Fibroblast of skin of back (primary cell): ENCODE data around the gene ADAMTS17.
"Not testable (repeated sequence)": the region's sequence is repeated elsewhere in the genome, so short reads cannot be mapped to it uniquely, and the experiment has no call there.

ENCODE experiments used
- DNase-seq: peaks from one replicate; pipeline ENCODE4 v3.0.0-alpha.2; 2013

The ADAMTS17 gene

GRCh38 chr15:100103828-100104227 lies 237.9 kb downstream of the ADAMTS17 start:
- no peak for DNase-seq

DNA sequence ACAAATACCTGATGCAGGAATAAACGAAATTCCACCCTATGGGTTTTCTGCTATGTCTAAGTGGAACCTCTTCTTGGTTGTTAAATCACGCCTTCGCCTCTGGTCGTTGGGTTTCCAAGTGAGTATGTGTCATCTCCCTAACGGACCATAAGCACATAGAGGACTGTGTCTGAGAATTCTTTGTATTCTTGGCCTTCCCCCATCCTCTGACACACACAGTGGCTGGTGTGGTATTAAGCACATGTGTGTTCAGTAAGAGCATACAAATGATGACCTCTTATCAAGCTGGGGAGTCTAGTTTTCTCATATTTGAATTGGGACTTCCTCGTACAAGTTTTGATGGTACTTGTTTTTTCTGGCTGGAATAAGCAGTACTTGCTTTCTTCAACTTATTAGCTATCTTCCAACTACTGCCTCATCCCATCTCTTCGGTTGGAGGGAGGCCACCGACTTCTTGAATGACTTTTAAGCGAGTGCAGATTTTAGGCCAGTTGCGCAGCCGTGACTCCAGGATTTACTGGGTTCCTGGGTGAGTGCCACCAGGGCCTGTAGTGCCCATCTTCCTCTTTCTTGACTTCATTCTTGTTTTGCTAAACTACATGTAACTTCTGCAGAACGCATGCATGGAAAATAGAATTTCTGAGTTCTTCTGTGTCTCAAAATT lies 240.2 kb downstream of the ADAMTS17 start:
- no peak for DNase-seq

GRCh38 chr15:100100926-100101325 lies 240.8 kb downstream of the ADAMTS17 start:
- no peak for DNase-seq

DNA sequence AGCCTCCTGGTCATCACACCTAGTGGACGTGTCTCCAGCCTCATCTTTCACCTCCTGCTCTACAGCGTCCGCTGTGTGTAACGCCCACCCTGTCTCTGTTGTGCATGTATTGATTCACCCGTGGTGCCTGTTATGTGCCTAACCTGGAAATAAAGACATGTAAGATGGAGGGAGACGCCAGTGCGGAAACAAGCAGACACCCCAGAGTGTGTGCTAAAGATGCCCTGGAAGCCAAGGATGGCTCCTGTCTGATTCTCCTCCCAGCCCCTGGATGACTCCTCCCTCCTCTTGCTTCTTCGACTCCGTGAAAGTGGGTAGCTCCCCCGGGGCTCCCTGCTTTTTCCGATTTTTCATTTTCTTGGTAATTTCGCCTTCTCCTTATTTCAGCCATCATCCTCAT lies 241.8 kb downstream of the ADAMTS17 start:
- no peak for DNase-seq

DNA sequence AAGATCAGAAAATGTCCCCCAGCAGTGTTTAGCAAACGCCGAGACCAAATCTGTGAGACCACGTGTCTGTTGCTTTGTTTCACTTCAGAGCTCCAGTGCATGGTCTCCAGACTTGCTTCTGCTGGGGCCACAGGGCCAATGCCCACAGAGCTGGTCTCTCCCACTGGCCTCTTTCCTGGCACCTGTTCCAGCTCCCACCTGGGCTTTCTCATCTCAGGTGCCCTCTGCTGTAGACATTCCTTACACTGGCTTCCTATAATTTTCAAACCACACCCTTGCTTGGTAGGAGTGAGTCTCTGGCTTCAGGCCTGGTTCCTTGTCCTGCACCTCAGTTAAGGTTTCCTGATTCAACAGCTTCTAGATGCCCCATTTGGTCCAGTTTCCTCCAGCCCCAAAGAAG lies 243.1 kb downstream of the ADAMTS17 start:
- no peak for DNase-seq

GRCh38 chr15:100097342-100098127 lies 244.2 kb downstream of the ADAMTS17 start:
- DNase-seq: no peak

- DNase-seq: no peak
Observed at GRCh38 chr15:100096700-100097099, 245.1 kb downstream of the ADAMTS17 start.

GRCh38 chr15:100096248-100096600 lies 245.6 kb downstream of the ADAMTS17 start:
- no peak for DNase-seq

DNA sequence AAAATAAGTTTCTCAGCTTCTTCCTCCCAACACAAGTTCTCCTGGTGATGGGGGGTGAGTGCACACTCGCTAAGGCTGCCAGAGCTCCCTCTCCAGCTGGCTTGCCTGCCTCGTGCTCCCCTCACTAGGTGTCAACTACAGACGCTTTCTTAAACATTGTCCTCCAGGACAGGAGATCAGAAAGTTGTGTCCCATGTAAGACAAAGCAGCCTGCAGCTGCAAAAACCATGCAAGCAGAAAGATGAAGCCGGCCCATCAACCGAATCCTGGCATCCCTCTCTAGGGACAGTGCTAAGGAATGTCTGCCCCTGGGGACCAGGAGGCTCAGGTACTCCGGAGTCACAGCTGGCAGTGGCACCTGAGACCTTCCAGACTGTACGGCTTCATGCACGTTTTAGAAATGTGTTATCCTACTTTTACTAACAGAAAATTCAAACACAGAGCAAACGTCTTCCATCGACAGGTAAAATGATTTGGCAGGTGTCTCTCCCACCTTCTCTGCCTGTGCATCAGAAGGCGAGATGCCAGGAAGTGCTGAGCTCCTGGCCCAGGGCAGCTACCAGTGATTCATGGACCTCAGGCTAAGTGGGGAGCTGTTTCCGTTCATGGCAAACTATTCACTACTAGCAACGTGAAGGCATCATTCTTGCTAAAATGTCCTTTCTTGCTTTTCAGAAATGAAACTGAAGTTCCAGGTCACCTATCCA lies 246.1 kb downstream of the ADAMTS17 start:
- DNase-seq: no peak

GRCh38 chr15:100094127-100094510 lies 247.7 kb downstream of the ADAMTS17 start:
- DNase-seq: no peak

DNA sequence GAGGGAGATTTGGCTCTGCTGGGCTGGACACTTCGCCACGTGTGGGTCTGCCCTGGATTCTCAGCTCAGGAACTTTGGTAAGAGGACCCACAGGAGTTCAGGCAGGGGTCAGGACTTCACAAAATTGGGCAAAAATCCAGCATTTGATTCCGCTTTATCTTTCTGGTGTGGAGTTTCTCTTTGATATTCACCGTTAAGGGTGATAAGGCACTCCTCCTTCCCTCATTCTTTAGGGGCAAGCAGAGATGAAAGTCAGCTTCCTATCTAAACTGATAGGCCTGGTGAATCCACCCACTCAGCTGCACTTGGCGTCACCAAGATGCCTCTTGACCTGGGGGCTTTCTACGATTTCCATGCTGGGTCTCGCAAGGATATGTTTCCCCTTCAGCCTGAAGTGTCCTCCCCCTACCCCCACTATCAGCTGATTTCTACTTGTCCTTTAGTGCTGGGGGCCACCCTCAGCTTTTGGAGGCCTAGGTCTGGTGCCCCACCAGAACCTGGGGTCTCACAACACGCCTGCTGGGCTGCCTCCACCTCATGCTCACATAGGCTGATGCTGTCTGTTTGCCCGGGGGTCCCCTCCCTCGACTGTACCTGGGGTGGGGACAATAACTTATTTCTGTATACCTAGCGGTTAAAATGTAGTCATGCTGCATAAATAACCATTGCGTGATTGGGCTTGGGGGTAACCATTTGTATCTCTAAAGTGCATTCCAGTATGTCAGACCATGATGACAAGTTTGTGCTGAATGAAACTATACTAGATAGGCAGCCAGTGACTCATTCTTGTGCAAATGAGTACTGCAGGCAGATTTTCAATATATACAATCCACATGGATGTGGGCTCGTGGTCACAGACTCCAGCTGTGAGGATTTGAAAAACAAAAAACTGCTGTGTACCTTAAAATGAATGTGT lies 248.3 kb downstream of the ADAMTS17 start:
- peak; percentile 83 for DNase-seq

DNA sequence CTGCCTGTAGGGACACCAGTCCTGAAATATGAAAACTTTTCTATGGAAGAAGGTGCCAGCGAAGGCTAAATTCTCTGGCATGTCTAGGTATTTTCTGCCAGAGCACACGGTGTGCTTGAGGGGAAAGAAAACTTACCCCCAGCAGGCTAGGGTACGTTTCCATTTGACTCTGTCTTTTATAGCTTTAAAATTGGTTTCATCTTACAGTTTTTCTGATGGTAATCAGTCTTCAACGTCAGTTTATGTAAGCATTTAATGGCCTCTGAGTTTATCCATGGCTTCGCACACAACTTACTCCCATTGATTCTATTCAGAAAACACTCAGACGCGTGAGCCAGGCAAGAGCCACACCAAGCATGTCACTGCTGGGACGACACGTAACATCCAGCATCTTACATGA lies 249.7 kb downstream of the ADAMTS17 start:
- no peak for DNase-seq

DNA sequence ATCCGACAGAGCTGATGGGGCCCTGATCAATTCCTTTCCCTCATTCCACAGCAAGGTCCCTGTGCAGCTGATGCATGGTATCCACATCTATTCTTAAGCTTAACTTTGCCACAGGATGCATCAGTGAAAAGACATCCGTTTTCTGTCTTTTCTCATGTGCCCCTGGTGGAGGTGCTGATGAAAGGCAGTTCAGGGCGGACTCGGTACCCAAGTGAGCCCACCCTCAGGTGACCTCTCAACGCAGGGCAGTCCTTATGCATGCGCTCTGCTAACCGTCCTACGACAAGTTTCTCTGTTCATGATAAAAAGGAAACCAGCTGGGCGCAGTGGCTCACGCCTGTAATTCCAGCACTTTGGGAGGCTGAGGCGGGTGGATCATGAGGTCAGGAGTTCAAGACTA lies 251.4 kb downstream of the ADAMTS17 start:
- DNase-seq: no peak

GRCh38 chr15:100084042-100084821 lies 257.5 kb downstream of the ADAMTS17 start:
- not testable (repeated sequence) for DNase-seq

DNA sequence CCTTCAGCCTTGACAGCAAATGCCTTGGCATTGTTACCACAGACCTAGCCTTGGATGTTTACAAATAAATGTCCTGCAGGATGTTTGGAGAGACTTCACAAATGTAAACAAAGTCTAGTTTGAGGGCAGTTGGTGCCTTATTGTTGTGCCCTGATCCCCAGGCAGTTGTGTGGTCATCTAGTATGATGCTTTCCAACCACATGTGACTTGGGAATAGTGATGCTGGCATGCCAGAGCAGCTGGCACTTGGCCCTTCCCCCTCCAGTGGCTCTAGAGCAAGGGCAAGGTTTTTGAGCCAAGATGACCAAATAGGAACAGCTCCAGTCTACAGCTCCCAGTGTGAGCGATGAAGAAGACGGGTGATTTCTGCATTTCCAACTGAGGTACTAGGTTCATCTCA lies 258.2 kb downstream of the ADAMTS17 start:
- no peak for DNase-seq

- no peak for DNase-seq
Observed at GRCh38 chr15:100082761-100083402, 258.9 kb downstream of the ADAMTS17 start.

GRCh38 chr15:100081454-100081853 lies 260.3 kb downstream of the ADAMTS17 start:
- no peak for DNase-seq

DNA sequence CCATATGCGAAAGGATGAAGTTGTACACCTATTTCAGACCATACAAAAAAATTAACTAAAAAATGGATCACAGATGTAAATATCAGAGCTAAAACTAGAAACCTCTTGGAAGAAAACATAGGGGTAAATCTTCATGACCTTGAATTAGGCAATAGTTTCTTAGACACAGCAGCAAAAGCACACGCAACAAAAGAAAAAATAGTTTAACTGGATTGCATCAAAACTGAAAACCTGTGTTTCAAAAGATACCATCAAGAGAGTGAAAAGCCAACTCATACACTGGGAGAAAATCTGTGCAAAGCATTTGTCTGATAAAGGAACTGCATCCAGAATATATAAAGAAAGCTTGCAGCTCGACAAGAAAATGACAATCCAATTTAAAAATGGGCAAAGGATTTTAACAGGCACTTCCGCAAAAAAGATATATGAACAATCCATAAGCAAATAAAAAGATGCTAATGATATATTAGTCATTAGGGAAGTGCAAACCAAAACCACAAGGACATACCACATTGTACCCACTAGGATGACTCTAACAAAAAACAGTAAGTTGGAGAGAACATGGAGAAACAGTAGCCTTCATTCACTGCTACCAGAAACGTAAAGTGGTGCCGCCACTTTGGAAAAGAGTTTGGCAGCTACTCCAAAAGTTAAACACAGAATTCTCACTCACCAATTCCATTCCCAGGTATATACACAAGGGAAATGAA lies 263.1 kb downstream of the ADAMTS17 start:
- peak; percentile 5 for DNase-seq

DNA sequence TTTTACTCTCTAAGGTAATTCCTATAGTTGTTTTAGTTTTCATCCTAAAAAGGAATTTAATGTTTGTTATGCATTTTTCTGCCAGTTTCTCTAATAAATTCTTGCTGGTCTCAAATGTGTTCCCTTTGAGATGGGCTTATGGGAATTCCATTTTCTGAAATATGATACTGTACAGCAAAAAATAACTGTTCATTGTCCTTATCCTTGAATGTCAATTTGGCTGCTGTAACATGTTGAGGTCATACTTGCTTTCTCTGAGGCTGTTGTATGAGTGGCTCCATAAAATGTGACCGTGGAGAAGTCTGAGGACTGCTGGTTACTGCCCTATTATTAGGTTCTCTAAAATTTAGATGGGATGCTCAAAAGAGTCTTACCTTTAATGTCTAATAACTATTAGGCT lies 266.5 kb downstream of the ADAMTS17 start:
- DNase-seq: no peak

DNA sequence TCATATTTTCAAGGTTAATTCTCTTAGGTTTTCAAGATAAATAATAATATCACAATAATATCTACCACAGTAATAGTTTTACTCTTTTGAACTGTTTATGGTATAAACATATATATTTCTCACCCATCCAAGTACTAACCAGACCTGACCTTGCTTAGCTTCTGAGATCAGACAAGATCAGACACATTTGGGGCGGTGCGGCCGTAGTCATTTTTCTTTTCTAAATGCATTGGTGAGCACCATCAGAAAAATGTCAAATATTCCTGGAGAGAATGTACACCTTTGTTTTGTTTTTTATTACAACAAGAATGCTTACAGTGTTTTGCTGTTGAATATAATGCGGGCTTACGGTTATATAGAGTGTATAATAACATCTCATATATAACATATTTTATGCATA lies 267.8 kb downstream of the ADAMTS17 start:
- no peak for DNase-seq
